Stimulated activated CD4-positive, alpha-beta T cell treated with anti-CD3 and anti-CD28 coated beads, Interleukin-4, amount 100 ng/mL, for 1 hour (primary cell): Measurements from ENCODE around the gene PLXNB2.
A peak's percentile ranks its signal among the peaks of the same experiment; 100 is the strongest.
"Not testable (repeated sequence)": the region's sequence is repeated elsewhere in the genome, so short reads cannot be mapped to it uniquely, and the experiment has no call there.

Source experiments
- DNase-seq: peaks from one replicate; pipeline ENCODE4 v3.0.0-alpha.2; 2020

The PLXNB2 gene

GRCh38 chr22:50306753-50307749, at the start of gene PLXNB2:
Gene PLXNB2, minus strand, starts transcription at chr22:50307646. Its CDS starts 17,062 bp downstream, at chr22:50290584.
- DNase-seq: peak; percentile 19

- DNase-seq: no peak
Measured at GRCh38 chr22:50357222-50357621, 49.8 kb upstream of the PLXNB2 start.

GRCh38 chr22:50356186-50356585, 48.7 kb upstream of the PLXNB2 start:
- no peak for DNase-seq

- no peak for DNase-seq
Measured at GRCh38 chr22:50348058-50348457, 40.6 kb upstream of the PLXNB2 start.

- DNase-seq: no peak
Measured at GRCh38 chr22:50347157-50347556, 39.7 kb upstream of the PLXNB2 start.

- DNase-seq: no peak
Measured at GRCh38 chr22:50346470-50346869, 39.0 kb upstream of the PLXNB2 start.

- DNase-seq: no peak
Measured at GRCh38 chr22:50343541-50343935, 36.1 kb upstream of the PLXNB2 start.

GRCh38 chr22:50342651-50343540, 35.5 kb upstream of the PLXNB2 start, which contains the start of gene PPP6R2:
Gene PPP6R2, plus strand, starts transcription at chr22:50343327. Its CDS starts 50,582 bp downstream, at chr22:50393909.
- DNase-seq: peak; percentile 92

- peak; percentile 88 for DNase-seq
Measured at GRCh38 chr22:50341977-50342650, 34.7 kb upstream of the PLXNB2 start.

- no peak for DNase-seq
Measured at GRCh38 chr22:50339945-50340879, 32.8 kb upstream of the PLXNB2 start.

GRCh38 chr22:50338860-50339462, 31.5 kb upstream of the PLXNB2 start:
- DNase-seq: no peak

GRCh38 chr22:50338042-50338573, 30.7 kb upstream of the PLXNB2 start:
- no peak for DNase-seq

- no peak for DNase-seq
Measured at GRCh38 chr22:50337262-50338041, 30.0 kb upstream of the PLXNB2 start.

GRCh38 chr22:50334433-50334832, 27.0 kb upstream of the PLXNB2 start:
- not testable (repeated sequence) for DNase-seq

- DNase-seq: no peak
Measured at GRCh38 chr22:50329236-50329635, 21.8 kb upstream of the PLXNB2 start.

- DNase-seq: no peak
Measured at GRCh38 chr22:50327711-50328019, 20.2 kb upstream of the PLXNB2 start.

- DNase-seq: peak; percentile 74
Measured at GRCh38 chr22:50326956-50327710, 19.7 kb upstream of the PLXNB2 start, which contains the start of gene DENND6B. Gene DENND6B, minus strand, starts transcription at chr22:50327012. Its CDS starts 24 bp downstream, at chr22:50326988.

GRCh38 chr22:50326225-50326955, 18.9 kb upstream of the PLXNB2 start:
- no peak for DNase-seq
